H1 (cell line): Measurements from ENCODE around the gene CUTC. TPM values are rescaled to one million over a fixed set of nuclear protein-coding genes. Genes with fewer than 3 reads are reported as not detected.
A peak's percentile ranks its signal among the peaks of the same experiment; 100 is the strongest.

Source experiments
- CTCF ChIA-PET: fragments of 300-600 bp; sonication (Branson Sonifier 250); formaldehyde crosslinking; loops from one replicate; lab custom pipeline; 2021; ENCODE audit not compliant: partially characterized antibody; lab: Charles Lee
- POLR2A ChIA-PET: fragments of 300-600 bp; sonication (Branson Sonifier 250); formaldehyde crosslinking; loops from one replicate; lab custom pipeline; 2021; ENCODE audit warnings: inconsistent platforms; ENCODE audit not compliant: partially characterized antibody; lab: Charles Lee
- DNase-seq, 2 experiments: peaks; one replicate each; pipeline versions ENCODE4 v3.0.0 to v3.0.0-alpha.2; 2010 to 2022; ENCODE audit warnings: low spot score in 2 of 2, low read depth in 1 of 2, mixed read lengths in 1 of 2
- FAIRE-seq: peaks from 2 replicates; lab custom pipeline; 2011; peaks lifted over from hg19 to GRCh38; lab: Jason Lieb, UNC
- H2AFZ ChIP-seq: 2 replicates; pipeline ENCODE4 v1.8.1; 2012; ENCODE audit warnings: low read length, inconsistent platforms
- H2AK5ac ChIP-seq: 2 replicates; pipeline ENCODE4 v1.6.1; 2013; ENCODE audit warnings: low read depth, low read length
- H2BK120ac ChIP-seq: replicated peaks from 2 replicates; pipeline ENCODE3; 2013; ENCODE audit warnings: low read depth, low read length, inconsistent platforms
- H2BK12ac ChIP-seq: 2 replicates; pipeline ENCODE4 v1.6.1; 2013; ENCODE audit warnings: low read depth, low read length
- H2BK15ac ChIP-seq: 2 replicates; pipeline ENCODE4 v1.6.1; 2013; ENCODE audit warnings: low read length
- H2BK20ac ChIP-seq: 2 replicates; pipeline ENCODE4 v1.6.1; 2013; ENCODE audit warnings: low read length
- H2BK5ac ChIP-seq: 2 replicates; pipeline ENCODE4 v1.6.1; 2013; ENCODE audit warnings: low read depth, low read length
- H3K14ac ChIP-seq: 2 replicates; pipeline ENCODE4 v1.6.1; 2013; ENCODE audit warnings: inconsistent platforms; ENCODE audit not compliant: insufficient read length
- H3K18ac ChIP-seq: 2 replicates; pipeline ENCODE4 v1.6.1; 2013; ENCODE audit warnings: low read length; ENCODE audit errors: extremely low read depth
- H3K23ac ChIP-seq: 2 replicates; pipeline ENCODE4 v1.6.1; 2013; ENCODE audit warnings: inconsistent platforms; ENCODE audit not compliant: insufficient read length
- H3K23me2 ChIP-seq: 2 replicates; pipeline ENCODE4 v1.6.1; 2013; ENCODE audit warnings: low read depth, low read length
- H3K27ac ChIP-seq: 2 replicates; pipeline ENCODE4 v1.6.1; 2011; ENCODE audit warnings: low read depth, low read length, inconsistent platforms
- H3K27me3 ChIP-seq, 4 experiments: replicated peaks in 1 of 4; 1 replicate in 1 of 4; 2 replicates in 3 of 4; pipeline versions ENCODE4 v1.6.1 to v1.8.1; 2011 to 2013; ENCODE audit warnings: low read length in 3 of 4, mild to moderate bottlenecking in 3 of 4, inconsistent platforms in 2 of 4, mixed read lengths in 2 of 4, moderate library complexity in 1 of 4; ENCODE audit not compliant: control insufficient read depth in 3 of 4, insufficient read depth in 3 of 4; ENCODE audit errors: extremely low read depth in 1 of 4
- H3K36me3 ChIP-seq, 4 experiments: 2 replicates each; pipeline versions ENCODE4 v1.6.1 to v1.8.1; 2011 to 2013; ENCODE audit warnings: mild to moderate bottlenecking in 4 of 4, low read length in 3 of 4, moderate library complexity in 2 of 4, control low read depth in 1 of 4, inconsistent platforms in 1 of 4; ENCODE audit not compliant: insufficient read depth in 4 of 4, control insufficient read depth in 2 of 4
- H3K4ac ChIP-seq: replicated peaks from 2 replicates; pipeline ENCODE3; 2013; ENCODE audit warnings: low read length, low read depth, mixed read lengths, inconsistent platforms; ENCODE audit not compliant: insufficient read length
- H3K4me1 ChIP-seq, 4 experiments: replicated peaks in 1 of 4; 1 replicate in 1 of 4; 2 replicates in 3 of 4; pipeline versions ENCODE4 v1.6.1 to v1.8.1; 2011 to 2013; ENCODE audit warnings: low read length in 3 of 4, inconsistent platforms in 2 of 4, mixed read lengths in 1 of 4; ENCODE audit not compliant: insufficient read depth in 4 of 4, control insufficient read depth in 3 of 4
- H3K4me2 ChIP-seq, 2 experiments: 2 replicates each; pipeline versions ENCODE4 v1.6.1 to v1.8.1; 2011 to 2013; ENCODE audit warnings: low read depth in 2 of 2, low read length in 2 of 2, control low read depth in 1 of 2, inconsistent platforms in 1 of 2, mild to moderate bottlenecking in 1 of 2; ENCODE audit not compliant: insufficient read depth in 1 of 2
- H3K4me3 ChIP-seq, 4 experiments: fragments of 200-600, 300-600 bp in 1 of 4; sonication (generic), shearing (Covaris generic), sonication (Bioruptor Twin) in 1 of 4; 2 replicates each; pipeline versions ENCODE4 v1.5.1 to v1.8.1; 2011 to 2016; ENCODE audit warnings: low read length in 4 of 4, low read depth in 3 of 4, control low read depth in 2 of 4, inconsistent platforms in 2 of 4, mild to moderate bottlenecking in 2 of 4, mixed read lengths in 1 of 4, moderate library complexity in 1 of 4; ENCODE audit not compliant: insufficient read depth in 2 of 4; ENCODE audit errors: extremely low read depth in 1 of 4
- H3K56ac ChIP-seq: replicated peaks from 2 replicates; pipeline ENCODE3; 2013; ENCODE audit warnings: low read depth, mild to moderate bottlenecking, mixed read lengths, low read length, inconsistent platforms; ENCODE audit not compliant: insufficient read length
- H3K79me1 ChIP-seq: 2 replicates; pipeline ENCODE4 v1.6.1; 2013; ENCODE audit warnings: low read depth, low read length, control low read depth
- H3K79me2 ChIP-seq, 2 experiments: 2 replicates each; pipeline versions ENCODE4 v1.6.1 to v1.8.1; 2012 to 2013; ENCODE audit warnings: low read length in 2 of 2, mild to moderate bottlenecking in 2 of 2, inconsistent platforms in 1 of 2; ENCODE audit not compliant: insufficient read depth in 2 of 2, control insufficient read depth in 1 of 2
- H3K9ac ChIP-seq, 4 experiments: replicated peaks in 1 of 4; 1 replicate in 1 of 4; 2 replicates in 3 of 4; pipeline versions ENCODE4 v1.6.1 to v1.8.1; 2011 to 2013; ENCODE audit warnings: low read depth in 3 of 4, low read length in 3 of 4, control low read depth in 2 of 4, mild to moderate bottlenecking in 2 of 4, moderate library complexity in 2 of 4, inconsistent platforms in 1 of 4; ENCODE audit errors: extremely low read depth in 1 of 4
- H3K9me3 ChIP-seq, 2 experiments: 2 replicates each; pipeline versions ENCODE4 v1.6.1 to v1.8.1; 2012 to 2013; ENCODE audit warnings: mild to moderate bottlenecking in 2 of 2, moderate library complexity in 2 of 2, control low read depth in 1 of 2, inconsistent platforms in 1 of 2, low read depth in 1 of 2, low read length in 1 of 2, mixed read lengths in 1 of 2; ENCODE audit not compliant: insufficient read depth in 2 of 2
- H4K20me1 ChIP-seq, 2 experiments: replicated peaks in 1 of 2; 2 replicates each; pipeline versions ENCODE3 to v1.8.1; 2011 to 2013; ENCODE audit warnings: inconsistent platforms in 2 of 2, low read length in 2 of 2, mild to moderate bottlenecking in 1 of 2; ENCODE audit not compliant: insufficient read depth in 2 of 2, control insufficient read depth in 1 of 2
- H4K5ac ChIP-seq: 2 replicates; pipeline ENCODE4 v1.6.1; 2013; ENCODE audit warnings: low read length, low read depth, mixed read lengths, inconsistent platforms; ENCODE audit not compliant: insufficient read length
- H4K8ac ChIP-seq: 2 replicates; pipeline ENCODE4 v1.8.0; 2013; ENCODE audit warnings: mild to moderate bottlenecking, moderate library complexity, low read length, inconsistent platforms; ENCODE audit not compliant: insufficient read depth; ENCODE audit errors: extremely low read depth
- H4K91ac ChIP-seq: replicated peaks from 2 replicates; pipeline ENCODE3; 2013; ENCODE audit warnings: low read length, mixed read lengths, inconsistent platforms; ENCODE audit not compliant: insufficient read length
- BRCA1 ChIP-seq: IDR thresholded peaks from 2 replicates; pipeline ENCODE4 v1.6.1; 2012; ENCODE audit warnings: low read depth, low read length, improper control_type of control experiment
- CREB1 ChIP-seq: IDR thresholded peaks from 2 replicates; pipeline ENCODE4 v1.6.1; 2012; ENCODE audit warnings: inconsistent platforms
- HDAC2 ChIP-seq, 2 experiments: fragments of 300-600 bp in 1 of 2; sonication (generic) in 1 of 2; IDR thresholded peaks; 2 replicates each; pipeline ENCODE4 v1.6.1; 2011 to 2012; ENCODE audit warnings: low read depth in 2 of 2, low read length in 2 of 2, mild to moderate bottlenecking in 2 of 2, moderate library complexity in 2 of 2, borderline replicate concordance in 1 of 2, inconsistent platforms in 1 of 2
- NRF1 ChIP-seq: IDR thresholded peaks from 2 replicates; pipeline ENCODE4 v1.6.1; 2011; ENCODE audit warnings: mild to moderate bottlenecking, low read depth, low read length, improper control_type of control experiment
- RAD21 ChIP-seq, 2 experiments: IDR thresholded peaks in 1 of 2; conservative IDR thresholded peaks in 1 of 2; 2 replicates each; pipeline ENCODE4 v1.6.1; 2011; ENCODE audit warnings: low read depth in 2 of 2, low read length in 2 of 2, improper control_type of control experiment in 1 of 2, inconsistent platforms in 1 of 2, mild to moderate bottlenecking in 1 of 2, moderate library complexity in 1 of 2
- RXRA ChIP-seq: IDR thresholded peaks from 2 replicates; pipeline ENCODE4 v1.6.1; 2011; ENCODE audit warnings: low read depth, mild to moderate bottlenecking, low read length, moderate library complexity; ENCODE audit not compliant: insufficient read depth
- WGBS, 2 experiments: shearing (Covaris generic) in 1 of 2; methylation state at CpG; one replicate each; pipeline versions ENCODE4 v1.1.6 to v1.1.7; 2013 to 2015; ENCODE audit warnings: low lambda C conversion rate in 2 of 2, mixed read lengths in 2 of 2, inconsistent platforms in 1 of 2, low coverage in 1 of 2, missing lambda C conversion rate in 1 of 2; ENCODE audit not compliant: insufficient replicate concordance in 2 of 2, insufficient coverage in 1 of 2, insufficient read length in 1 of 2; ENCODE audit errors: extremely low coverage in 1 of 2, missing lambda C conversion rate in 1 of 2; 5-methylcytosine and 5-hydroxymethylcytosine counted together
- polyA plus RNA-seq, 7 experiments: library from polyadenylated mRNA; depleted of rRNA in 3 of 7; stranded (reverse) in 5 of 7; unstranded in 2 of 7; fragments of >200 nt in 5 of 7; fragments of 200-250 nt in 2 of 7; gene quantifications; 1 replicate in 5 of 7; 2 replicates in 1 of 7; 4 replicates in 1 of 7; pipeline versions ENCODE4 v1.2.1 to v1.2.3, GENCODE V29; 2011 to 2013; ENCODE audit warnings: missing spikeins in 2 of 7, mixed read lengths in 2 of 7
- total RNA-seq: library from RNA; stranded (reverse); fragmentation: NEBNext Ultra II Directional; extraction: Animal tissue kit (Norgen Biotek cat#: 25700); gene quantifications from 2 replicates; pipeline ENCODE4 v1.2.1, GENCODE V29; 2021
- TF ChIP-seq, protein P1 (sequence below), 3 experiments: IDR thresholded peaks; 1 replicate in 2 of 3; 2 replicates in 1 of 3; pipeline versions ENCODE4 v1.5.1 to v1.6.1; 2011; ENCODE audit warnings: low read length in 3 of 3, mild to moderate bottlenecking in 3 of 3, inconsistent platforms in 2 of 3, low read depth in 1 of 3, moderate library complexity in 1 of 3; ENCODE audit not compliant: insufficient read depth in 1 of 3; ENCODE audit errors: control extremely low read depth in 1 of 3
- TF ChIP-seq, protein P2 (sequence below): IDR thresholded peaks from 2 replicates; pipeline ENCODE4 v1.6.1; 2011; ENCODE audit warnings: low read length, improper control_type of control experiment
- TF ChIP-seq, protein P3 (sequence below): IDR thresholded peaks from 2 replicates; pipeline ENCODE4 v1.6.1; 2012; ENCODE audit warnings: inconsistent platforms

The CUTC gene
- total and polyA plus RNA-seq, 2 of the 8 experiments (the other 6 are each of a cell fraction or from before 2014, with no cell fraction given): 25.3 to 25.6 TPM

DNA sequence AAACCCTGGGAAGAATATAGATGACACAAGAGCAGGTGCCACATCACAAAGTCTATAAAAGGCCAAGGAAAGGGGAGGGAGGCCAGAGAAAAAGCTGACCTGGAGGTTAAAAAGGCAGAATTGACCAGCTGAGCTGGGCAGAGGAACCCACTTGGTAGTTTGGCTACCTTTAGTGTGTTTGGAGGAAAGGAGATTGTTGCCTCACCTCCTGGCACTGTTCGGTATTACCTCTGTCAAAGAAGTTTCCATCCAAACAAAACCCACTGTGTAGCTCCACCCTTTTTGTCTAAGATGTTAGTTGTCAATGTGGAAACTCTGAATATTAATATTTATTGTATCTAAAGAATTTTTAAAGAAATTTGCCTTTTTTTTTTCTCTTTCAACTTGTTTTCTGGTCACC lies 49.3 kb upstream of the CUTC start:
- no peak overlapping the region for H3K18ac ChIP-seq
- no peak overlapping the region for H3K14ac ChIP-seq
- POLR2A ChIA-PET: no interaction called here
- H4K8ac ChIP-seq: no peak overlapping the region
- H3K4me2 ChIP-seq: no peak overlapping the region
- H2BK5ac ChIP-seq: no peak overlapping the region
- H3K4ac ChIP-seq: no peak overlapping the region
- no peak overlapping the region for H2AFZ ChIP-seq
- H3K9ac ChIP-seq: no peak overlapping the region
- H3K36me3 ChIP-seq: peaks cover 0 to 12% (median 9%) of the 10 kb centered on the region in 4 experiments; a peak in 5 of 8 replicates
- no peak overlapping the region for H4K91ac ChIP-seq
- no peak overlapping the region for H3K4me3 ChIP-seq
- no peaks in the 10 kb centered on the region for H3K79me2 ChIP-seq
- H4K20me1 ChIP-seq: no peaks in the 10 kb centered on the region
- H2BK120ac ChIP-seq: no peak overlapping the region
- no peaks in the 10 kb centered on the region for H3K4me1 ChIP-seq
- no peak overlapping the region for H3K23ac ChIP-seq
- no peak overlapping the region for H4K5ac ChIP-seq
- no peaks in the 10 kb centered on the region for H3K9me3 ChIP-seq
- H3K56ac ChIP-seq: no peak overlapping the region
- CTCF ChIA-PET: interaction anchor here (0.6 to 1.4 kb wide), 2 partner anchors 11 to 79 kb away, joined by 3 to 7 read pairs; no protein-coding TSS in a partner anchor
- no peak for DNase-seq
- H2BK20ac ChIP-seq: no peak overlapping the region
- H2BK12ac ChIP-seq: no peak overlapping the region
- 83% methylated on average over 1 of the region's 1 CpG; no CpG with 5 or more reads in 1 of the 2 experiments for WGBS, 2 experiments
- H3K79me1 ChIP-seq: no peaks in the 10 kb centered on the region
- H2AK5ac ChIP-seq: no peak overlapping the region
- H3K27me3 ChIP-seq: no peaks in the 10 kb centered on the region
- H2BK15ac ChIP-seq: no peak overlapping the region
- H3K23me2 ChIP-seq: no peaks in the 10 kb centered on the region
- H3K27ac ChIP-seq: no peak overlapping the region
- no peak for FAIRE-seq
- TF ChIP-seq RXRA (no peak), RAD21 (IDR thresholded peaks at IDR 0.05 in 1 of 2, conservative IDR thresholded peaks at IDR 0.05 in 1 of 2; ENCODE audit: low read depth in 2 of 2, low read length in 2 of 2) (peak; percentile 30 to 31), BRCA1 (no peak), NRF1 (no peak), CREB1 (no peak), HDAC2 (IDR thresholded peaks at IDR 0.05; ENCODE audit: borderline replicate concordance in 1 of 2, low read depth in 2 of 2, low read length in 2 of 2) (no peak)
- TF ChIP-seq, protein P1, sequence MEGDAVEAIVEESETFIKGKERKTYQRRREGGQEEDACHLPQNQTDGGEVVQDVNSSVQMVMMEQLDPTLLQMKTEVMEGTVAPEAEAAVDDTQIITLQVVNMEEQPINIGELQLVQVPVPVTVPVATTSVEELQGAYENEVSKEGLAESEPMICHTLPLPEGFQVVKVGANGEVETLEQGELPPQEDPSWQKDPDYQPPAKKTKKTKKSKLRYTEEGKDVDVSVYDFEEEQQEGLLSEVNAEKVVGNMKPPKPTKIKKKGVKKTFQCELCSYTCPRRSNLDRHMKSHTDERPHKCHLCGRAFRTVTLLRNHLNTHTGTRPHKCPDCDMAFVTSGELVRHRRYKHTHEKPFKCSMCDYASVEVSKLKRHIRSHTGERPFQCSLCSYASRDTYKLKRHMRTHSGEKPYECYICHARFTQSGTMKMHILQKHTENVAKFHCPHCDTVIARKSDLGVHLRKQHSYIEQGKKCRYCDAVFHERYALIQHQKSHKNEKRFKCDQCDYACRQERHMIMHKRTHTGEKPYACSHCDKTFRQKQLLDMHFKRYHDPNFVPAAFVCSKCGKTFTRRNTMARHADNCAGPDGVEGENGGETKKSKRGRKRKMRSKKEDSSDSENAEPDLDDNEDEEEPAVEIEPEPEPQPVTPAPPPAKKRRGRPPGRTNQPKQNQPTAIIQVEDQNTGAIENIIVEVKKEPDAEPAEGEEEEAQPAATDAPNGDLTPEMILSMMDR (IDR thresholded peaks at IDR 0.05; ENCODE audit: control extremely low read depth in 1 of 3, insufficient read depth in 1 of 3, low read depth in 1 of 3, low read length in 3 of 3): peak in 2 of 3 experiments; percentile 11 to 37; a peak in 2 of 4 replicates
- TF ChIP-seq, protein P2, sequence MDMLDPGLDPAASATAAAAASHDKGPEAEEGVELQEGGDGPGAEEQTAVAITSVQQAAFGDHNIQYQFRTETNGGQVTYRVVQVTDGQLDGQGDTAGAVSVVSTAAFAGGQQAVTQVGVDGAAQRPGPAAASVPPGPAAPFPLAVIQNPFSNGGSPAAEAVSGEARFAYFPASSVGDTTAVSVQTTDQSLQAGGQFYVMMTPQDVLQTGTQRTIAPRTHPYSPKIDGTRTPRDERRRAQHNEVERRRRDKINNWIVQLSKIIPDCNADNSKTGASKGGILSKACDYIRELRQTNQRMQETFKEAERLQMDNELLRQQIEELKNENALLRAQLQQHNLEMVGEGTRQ: no peak
- TF ChIP-seq, protein P3, sequence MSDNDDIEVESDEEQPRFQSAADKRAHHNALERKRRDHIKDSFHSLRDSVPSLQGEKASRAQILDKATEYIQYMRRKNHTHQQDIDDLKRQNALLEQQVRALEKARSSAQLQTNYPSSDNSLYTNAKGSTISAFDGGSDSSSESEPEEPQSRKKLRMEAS: no peak
